Measurements from ENCODE around the gene HDLBP.

DNA sequence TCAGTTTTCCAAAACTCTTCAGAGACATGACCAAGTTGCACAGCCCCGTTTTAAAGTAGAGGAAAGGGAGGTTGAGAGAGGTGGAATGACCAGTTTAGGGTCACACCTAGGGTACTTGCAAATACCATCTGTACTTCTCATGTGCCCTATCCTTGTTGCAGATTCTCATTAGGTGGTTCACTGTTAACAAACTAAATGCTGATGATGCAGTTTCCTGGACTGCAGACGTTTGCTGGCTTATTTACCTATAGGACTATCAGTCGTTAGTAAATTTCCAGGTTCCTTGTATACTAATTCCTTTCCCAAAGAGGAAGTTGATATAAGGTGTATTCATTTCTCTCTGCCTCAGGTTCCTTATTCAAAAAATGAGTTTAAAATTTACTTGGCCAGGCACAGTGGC lies 42.1 kb upstream of the HDLBP start:
- TF ChIP-seq, protein P1, sequence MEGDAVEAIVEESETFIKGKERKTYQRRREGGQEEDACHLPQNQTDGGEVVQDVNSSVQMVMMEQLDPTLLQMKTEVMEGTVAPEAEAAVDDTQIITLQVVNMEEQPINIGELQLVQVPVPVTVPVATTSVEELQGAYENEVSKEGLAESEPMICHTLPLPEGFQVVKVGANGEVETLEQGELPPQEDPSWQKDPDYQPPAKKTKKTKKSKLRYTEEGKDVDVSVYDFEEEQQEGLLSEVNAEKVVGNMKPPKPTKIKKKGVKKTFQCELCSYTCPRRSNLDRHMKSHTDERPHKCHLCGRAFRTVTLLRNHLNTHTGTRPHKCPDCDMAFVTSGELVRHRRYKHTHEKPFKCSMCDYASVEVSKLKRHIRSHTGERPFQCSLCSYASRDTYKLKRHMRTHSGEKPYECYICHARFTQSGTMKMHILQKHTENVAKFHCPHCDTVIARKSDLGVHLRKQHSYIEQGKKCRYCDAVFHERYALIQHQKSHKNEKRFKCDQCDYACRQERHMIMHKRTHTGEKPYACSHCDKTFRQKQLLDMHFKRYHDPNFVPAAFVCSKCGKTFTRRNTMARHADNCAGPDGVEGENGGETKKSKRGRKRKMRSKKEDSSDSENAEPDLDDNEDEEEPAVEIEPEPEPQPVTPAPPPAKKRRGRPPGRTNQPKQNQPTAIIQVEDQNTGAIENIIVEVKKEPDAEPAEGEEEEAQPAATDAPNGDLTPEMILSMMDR (conservative IDR thresholded peaks at IDR 0.05; ENCODE audit: low read depth, low read length): no peak
- no peak for TF ChIP-seq EZH2 (IDR thresholded peaks at IDR 0.05; ENCODE audit: borderline replicate concordance, low read depth, low read length, poor library complexity, severe bottlenecking)
